NCI-H2029 treated with DMSO at 0.1 percent for 48 hours (cell line): Measurements from ENCODE around the gene IP6K3.

ENCODE experiments used
- DNase-seq: peaks from one replicate; lab custom pipeline; 2025; lab: John Stamatoyannopoulos, UW

IP6K3 gene

DNA sequence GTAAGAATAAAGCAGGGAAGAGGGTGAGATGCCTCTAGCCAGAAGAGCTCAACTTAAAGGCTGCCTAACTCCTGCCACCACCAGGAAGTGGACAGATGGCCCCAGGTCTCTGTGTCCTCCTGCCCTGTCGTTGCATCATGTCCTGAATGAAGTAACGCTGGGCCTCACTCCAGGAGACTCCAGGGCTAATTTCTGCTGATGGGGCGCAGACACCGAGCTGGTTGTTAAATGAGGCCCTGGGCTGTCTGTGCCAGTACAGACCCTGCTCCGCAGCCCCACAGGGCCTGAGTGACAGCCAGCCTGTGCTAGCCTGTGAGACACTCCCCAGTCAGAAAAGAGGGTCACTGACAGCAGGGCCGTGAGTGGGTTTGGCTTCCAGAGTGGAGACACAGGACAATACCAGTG lies 6.5 kb downstream of the IP6K3 start:
- no peak for DNase-seq

DNA sequence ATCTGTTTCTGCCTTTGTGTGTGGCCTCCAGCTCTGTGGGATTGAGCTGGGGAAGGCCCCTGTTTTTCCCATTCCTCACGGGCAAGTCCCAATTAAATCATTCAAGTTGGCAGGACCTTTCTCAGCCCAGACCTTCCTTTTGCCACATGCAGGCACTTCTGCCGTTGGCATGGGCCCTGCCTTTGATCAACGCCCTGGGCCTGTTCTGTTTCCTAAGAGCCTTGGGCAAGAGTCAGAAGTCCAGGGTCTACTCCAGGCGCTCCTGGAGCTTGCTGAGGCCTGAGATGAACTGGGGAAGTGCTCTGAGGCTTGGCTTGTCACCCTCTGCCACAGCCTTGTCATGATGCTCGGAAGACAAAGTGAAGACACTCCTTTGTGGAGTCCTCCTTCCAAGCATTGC lies 7.1 kb downstream of the IP6K3 start:
- no peak for DNase-seq

DNA sequence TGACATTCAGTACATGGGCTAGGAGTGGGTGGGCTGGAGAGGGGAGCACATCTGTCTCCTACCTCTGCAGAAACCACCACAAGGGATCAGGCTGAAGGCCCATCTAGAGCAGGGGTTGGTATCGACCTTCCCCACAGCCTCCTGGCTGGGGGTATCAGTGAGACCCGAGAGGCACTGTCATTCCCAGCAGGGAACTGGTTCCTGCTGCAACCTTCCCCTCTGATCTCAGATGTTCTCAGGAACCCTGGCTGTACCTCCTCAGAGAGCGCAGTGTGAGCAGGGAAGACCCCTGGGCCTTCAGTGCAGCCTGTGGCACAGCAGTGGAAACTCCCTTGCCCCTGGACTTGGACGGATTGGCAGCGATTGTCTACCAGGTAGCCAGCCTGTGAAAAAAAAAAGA lies 7.8 kb downstream of the IP6K3 start:
- no peak for DNase-seq

DNA sequence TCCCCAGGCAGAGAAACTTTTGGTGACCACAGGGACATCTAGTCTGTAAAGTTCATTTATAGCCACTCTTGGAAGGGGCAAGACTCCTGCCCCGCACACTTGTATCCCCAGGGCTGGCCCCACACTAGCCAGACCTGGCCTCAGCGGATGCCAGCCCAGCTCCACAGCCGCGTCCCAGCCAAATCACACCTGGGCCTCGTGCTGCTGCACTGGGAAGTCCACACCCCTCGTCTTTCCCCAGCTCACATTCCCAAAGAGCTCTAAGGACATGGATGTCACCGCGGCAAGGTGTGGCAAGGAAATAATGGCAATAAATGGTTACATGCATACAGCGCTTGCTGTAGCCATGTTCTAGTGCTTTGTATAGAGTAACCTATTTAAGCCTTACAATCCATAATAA lies 8.6 kb downstream of the IP6K3 start:
- DNase-seq = no peak

DNA sequence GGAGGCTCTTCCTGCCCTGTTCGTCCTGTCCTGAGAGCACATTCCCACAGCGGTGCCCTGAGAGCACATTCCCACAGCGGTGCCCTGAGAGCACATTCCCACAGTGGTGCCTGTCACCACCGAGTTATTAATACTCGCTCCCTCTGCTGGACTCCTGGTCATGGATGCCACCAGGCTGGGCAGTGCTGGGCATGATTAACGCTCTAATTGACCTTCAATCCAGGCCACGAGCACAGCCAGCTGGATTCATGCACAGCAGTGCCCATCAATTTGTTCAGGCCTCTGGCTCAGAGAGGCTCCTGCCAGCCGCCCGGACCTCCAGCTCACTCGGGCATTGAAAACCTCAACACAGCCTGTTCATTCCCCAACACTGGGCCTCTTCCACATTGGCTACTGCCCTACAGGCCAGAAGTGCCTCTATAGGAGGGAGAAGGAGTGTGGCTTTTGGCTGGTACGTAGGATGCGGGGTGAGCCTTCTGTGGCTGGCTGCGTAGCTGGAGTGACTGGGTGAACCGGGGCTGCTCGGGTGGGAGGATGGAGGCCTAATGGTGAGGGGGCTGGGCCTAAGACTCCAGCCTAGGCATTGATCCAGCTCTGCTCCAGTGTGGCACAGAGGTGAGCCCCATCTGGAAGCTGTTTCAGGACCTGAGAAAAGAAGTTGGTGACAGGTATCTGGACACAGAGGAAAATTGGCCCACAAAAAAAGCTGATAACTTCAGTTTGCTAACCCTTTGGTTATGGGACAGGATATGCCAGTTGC lies 9.3 kb downstream of the IP6K3 start:
- DNase-seq = no peak

DNA sequence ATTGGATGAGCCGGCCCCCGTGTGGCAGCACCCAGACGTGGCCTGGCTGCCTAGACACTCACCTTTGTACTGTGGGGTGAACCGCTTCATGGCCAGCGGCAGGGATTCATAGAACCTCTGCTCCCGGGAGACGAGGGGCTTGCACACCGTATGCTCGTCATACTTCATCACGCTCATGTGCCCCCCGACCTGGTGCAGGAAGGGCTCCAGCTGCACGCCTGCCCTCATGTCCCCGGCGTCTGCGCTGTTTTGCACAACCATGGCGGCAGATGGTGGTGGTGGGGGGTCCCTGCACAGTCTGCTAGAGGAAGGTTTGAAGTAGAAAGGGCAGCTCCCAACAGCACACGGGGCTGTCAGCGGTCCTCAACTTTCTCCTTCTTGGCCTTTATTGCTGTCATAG lies 11.5 kb downstream of the IP6K3 start:
- DNase-seq = no peak

DNA sequence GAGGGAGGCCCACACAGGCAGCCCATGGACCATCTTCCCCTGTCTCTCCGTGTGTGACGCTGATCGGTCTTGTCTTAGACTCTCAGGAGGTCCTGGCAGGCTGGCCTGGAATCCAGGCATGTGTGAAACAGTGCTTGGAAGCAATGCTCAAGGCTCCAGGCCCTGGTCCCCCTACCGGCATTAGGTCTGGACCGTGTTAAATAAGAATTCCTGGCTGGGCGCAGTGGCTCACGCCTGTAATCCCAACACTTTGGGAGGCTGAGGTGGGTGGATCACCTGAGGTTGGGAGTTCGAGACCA lies 13.0 kb downstream of the IP6K3 start:
- DNase-seq = no peak

DNA sequence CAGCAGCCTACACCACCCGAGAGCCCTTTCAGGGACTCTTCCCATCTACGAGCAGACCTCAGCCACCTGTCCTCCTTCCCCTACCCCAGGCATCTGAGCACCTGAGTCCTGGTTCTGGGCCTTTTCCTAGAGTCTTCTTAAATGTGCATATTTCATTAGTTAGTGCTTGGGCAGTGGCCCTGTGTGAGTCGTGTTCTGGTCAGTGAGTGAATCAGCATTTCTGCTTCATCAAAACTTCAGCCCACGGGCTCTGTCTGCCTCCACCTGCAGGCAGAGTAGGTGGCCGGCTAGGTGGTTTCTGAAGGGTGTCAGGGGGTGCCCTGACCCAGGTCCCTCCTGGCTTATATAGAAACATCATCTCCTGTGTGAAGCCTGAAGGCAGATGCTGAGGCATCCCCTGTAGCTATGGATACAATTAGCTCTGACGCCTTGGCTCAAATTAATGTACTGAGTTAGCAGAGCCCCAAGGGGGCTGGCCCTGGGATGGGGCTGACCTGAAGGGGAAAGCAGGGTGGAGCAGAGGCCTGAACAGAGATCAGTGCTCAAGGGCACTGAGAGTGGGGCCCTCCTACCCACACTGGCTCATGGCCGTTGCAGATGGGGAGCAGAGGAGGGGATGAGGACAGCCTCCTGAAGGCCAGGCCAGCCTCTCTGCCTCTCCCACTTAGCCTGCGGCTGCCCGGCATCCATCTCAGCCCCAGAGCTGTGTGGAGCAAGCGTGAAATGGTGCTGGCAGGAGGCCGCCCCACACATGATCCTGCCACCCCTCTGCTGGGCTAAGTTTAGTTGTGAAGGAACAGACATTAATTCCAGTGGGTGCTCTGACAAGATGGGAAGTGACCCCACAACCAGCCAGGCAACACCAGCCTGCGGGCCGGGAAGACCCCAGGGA lies 13.6 kb downstream of the IP6K3 start:
- DNase-seq = no peak

DNA sequence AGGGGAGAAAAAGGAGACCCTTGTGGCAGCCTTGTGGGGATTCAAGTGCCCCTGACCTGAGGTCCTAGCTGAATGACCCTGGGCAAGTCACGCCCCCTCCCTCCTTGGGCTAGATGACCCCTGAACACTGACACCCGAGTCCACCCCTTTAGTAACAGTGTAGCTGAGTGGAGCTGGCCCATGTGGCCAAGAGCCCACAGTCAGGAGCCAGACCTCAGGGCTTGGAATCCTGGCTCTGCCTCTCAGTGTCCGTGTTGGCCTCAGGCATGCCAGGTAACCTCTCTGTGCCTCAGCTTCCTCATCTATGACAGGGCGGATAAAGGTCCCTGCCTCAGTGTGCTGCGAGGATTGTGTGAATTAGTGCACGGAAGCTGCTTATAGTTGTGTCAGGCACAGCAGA lies 14.3 kb downstream of the IP6K3 start:
- DNase-seq = no peak

DNA sequence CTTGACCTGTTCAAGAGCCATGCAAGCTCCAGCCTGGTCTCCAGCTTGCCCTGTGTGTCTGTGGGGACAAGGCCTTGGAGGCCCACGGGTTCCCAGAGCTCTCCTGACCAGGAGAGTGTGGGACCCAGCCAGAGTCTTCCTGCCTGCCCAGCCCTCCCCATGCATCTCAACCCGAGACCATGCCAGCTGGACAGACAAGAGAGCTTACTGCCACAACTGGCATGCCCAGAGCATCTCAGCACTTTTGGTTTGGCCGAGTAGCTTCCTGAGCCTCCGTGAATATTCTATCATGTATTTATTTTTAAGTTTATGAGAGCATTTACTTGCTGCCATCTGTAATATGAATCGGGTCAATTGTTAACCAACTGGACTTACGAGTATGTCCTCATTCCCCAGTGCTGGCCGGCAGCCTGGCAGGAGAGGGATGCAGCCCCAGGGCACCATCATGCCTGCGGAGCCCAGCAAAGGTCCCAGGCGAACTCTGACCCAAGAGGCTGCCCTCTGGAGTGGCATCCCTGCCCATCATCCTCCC lies 14.9 kb downstream of the IP6K3 start:
- no peak for DNase-seq

DNA sequence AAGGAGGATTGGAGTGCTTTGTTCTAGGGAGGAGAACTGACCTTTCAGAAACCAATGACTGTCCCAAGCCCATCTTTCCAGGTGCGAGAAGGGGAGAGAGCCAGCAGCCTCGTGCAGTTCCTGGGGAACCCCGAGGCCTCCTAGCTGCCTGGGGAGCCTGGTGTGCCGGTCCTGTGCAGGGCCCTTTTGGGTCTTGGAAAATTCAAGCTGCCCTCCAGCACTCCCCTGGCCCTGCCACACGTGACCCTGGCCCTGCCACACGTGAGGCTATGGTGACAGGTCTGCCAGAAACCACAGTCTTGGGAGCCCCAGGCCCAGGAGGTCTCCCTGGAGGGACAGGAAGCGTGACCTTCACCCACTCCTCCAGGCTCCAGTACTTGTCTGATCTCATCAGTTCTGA lies 15.7 kb downstream of the IP6K3 start:
- DNase-seq = no peak

DNA sequence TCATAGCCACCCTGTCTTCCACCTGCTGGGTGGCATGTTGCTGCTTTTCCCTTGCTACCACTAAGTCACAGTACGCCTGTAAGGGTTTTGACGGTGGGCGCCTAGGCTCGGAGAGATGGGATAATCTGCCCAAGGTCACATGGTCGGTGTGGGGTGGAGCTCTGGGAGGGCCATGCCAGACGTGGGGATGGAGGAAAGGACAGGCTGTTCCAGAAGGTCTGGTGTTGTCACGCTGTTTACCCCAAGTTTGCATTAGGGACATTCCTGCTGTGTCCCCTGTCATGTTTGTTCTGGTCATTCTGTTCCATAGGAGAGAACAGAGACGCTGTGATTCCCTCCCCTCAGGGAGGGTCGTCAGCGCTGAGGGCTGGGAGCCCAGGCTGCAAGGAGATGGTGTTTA lies 16.1 kb downstream of the IP6K3 start:
- DNase-seq = no peak

DNA sequence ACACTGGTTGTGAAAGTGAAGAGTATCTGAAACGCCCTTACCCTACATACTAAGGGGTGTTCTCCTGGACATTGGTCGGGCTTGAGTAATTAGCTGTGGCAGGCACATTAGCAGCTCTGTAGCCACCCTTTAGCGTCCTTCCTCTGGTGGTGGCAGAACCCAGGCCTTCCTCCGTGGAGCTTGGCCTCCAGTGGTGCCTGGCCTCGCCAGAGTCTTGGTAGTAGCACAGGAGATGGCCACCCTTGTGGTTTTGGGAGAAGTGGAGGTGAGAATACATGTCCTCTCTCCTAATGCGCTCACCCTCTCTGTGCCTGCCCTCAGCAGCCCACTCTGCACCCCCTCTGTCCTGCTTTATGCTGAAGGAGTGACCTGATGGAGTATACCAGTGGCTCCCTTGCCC lies 17.6 kb downstream of the IP6K3 start:
- no peak for DNase-seq

DNA sequence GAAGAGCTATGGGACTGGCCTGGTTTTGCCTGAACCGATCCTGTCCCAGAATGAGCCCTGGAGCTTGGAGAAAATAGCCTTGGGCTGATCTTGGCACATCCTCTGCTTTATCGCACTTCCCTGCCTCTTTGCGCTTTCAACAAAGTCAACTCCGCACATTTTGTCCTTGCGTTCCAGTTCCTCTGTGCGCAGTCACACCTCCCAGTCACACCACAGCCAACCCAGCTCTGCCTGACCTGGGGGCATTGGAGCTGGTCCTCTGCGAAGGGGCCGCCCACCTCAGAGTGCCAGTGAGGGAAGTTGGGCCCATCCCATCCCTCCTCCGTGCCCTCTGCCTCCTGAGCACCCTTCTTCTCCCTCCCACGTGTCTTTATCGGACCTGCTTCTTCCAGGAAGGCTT lies 18.3 kb downstream of the IP6K3 start:
- DNase-seq = no peak

DNA sequence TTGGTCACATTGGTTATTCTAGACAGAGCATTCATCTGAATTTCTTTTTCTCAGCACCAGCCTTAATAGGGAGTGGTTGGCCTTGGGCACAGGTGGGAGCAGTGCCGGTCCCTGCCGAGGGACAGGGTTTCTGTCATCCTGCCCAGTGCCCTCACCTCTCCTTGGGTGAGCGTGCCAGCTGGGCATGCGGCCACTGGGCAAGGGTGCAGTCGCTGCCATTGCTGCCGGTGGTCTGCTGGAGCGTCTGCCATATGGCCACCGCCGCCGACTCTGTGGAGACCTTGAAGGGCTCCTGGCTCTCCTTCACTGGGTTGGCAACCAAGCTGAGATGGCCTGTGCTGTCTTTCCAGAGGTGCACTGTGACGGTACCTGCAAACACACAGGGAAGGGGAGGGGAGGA lies 18.8 kb downstream of the IP6K3 start:
- peak; percentile 45 for DNase-seq

DNA sequence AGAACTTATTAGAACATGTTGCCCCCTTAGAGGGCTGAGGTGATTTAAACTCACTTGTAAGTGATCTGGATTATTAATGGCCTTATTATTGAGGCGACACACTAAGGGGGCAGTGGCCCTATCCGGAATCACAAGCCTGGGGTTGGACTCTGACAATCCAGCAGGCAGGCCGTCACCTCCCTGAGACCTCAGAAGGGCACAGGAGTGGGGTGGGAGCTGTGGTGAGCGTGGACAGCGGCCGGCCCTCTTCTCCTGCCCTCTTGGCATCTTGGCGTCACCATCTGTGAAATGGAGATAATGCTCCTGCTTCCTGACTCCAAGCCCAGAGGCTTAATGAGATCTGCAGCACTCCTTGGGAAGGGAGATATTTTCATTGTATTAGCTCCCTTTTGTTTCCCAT lies 19.6 kb downstream of the IP6K3 start:
- no peak for DNase-seq

DNA sequence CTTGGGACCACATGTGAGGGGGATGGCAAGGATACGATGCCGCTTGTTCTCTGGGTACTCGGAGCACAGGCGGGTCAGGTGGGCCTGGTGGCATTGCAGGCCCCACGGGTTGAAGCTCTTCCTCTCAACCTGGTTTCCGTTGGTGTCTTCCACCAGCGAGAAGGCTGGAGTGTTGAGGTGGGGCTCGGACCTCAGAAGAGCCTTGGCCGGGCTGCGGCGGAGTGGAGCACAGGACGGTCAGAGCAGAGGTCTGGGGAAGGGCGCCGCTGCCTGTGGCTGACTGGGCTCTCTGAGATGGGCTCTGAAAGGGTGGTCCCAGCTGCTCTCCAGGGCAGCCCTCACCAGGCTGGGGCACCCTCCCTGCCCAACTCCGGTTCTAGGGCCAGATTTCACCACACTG lies 20.0 kb downstream of the IP6K3 start:
- DNase-seq = no peak

DNA sequence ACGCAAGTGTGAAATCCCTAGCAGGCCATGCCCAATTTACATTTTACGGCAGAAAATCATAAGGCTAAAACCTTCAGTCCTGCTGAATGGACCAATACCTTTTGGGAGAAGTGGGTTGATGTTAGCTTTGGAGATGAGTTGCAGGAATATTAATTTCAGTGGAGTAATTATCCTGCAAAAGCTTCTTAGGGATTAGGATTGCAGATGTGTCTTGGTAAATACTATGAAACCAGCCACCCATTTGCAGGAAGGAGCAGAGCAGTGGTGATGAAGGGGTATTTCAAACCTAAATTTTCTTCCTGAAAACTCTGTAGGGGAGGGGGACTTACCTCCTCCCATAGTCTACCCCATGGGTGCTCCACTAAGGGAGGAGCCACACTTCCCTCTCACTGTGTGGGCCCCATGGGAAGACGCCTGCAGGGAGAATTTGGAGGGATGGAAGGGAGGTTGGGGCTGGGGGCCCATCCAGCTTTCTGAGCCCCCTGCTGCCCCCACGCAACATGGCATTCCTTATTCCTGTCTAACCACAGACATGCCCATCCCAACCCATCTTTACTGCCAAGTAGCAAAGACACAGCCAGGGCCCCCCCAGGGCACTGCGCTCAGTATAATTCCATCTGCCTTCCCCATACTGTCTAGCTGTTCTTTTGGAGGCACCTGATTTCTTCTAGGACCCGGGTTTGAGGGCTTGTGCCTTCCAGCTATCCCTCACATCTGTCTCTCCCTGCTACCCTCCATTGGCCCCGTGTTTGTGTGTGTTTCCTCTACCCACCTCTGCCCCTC lies 20.6 kb downstream of the IP6K3 start:
- no peak for DNase-seq

DNA sequence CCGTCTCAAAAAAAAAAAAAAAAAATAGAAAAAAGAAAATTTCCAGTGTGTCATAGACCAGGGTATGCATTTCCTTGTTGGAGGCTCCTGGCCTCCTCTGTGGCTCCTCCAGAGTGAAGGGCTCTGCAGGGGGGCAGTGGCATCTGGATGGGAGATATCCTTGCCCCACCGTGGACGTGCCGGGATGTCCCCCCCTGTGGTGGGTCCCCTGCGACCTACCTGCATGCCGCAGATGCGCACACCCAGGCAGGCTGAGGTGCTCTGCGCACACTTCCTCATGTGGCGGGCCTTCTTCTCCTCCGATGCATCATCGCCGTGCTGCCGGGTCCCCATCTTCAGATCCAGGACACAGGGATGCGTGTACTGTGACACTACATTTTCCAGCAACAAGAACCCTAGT lies 21.5 kb downstream of the IP6K3 start:
- no peak for DNase-seq

DNA sequence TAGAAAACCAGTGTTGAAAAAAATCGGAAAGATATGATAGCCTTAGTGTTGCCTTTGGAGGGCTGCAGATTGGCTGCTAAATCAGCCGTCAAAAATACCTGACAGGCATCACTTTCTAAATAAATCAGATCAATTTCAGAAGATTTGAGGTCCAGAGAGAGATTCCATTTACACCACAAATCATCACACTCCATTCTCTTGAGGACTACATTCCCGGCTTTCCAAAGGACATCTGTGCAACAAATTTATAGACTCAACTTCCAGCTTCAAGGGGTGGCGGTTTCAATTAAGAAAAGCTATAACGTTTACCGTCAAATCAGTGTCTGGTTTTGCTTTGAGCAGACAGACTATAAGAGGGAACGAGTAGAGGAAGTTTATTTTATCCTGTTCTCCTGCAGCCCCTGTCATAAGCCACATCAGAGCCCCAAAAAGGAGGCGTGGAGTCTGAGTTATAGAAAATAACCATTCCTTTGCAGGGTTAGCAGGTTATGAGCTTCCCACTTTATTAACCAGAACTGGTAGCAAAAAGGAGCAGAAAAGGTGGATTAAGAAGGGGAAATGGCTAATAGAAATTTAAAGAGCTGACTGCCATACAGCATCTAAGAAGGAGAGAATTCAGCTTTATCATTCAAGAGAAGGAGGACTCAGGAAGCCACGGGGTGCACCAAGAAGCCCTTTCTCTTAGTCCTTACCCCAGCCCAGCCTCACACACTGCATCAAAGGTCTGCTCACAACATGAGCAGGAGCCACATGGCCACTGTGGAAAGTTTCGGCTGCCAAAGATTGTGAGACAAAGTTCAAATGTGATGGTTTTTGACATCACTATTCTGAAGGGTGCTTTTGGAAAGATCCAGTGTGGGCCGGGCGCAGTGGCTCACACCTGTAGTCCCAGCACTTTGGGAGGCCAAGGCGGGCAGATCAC lies 22.3 kb downstream of the IP6K3 start:
- no peak for DNase-seq

DNA sequence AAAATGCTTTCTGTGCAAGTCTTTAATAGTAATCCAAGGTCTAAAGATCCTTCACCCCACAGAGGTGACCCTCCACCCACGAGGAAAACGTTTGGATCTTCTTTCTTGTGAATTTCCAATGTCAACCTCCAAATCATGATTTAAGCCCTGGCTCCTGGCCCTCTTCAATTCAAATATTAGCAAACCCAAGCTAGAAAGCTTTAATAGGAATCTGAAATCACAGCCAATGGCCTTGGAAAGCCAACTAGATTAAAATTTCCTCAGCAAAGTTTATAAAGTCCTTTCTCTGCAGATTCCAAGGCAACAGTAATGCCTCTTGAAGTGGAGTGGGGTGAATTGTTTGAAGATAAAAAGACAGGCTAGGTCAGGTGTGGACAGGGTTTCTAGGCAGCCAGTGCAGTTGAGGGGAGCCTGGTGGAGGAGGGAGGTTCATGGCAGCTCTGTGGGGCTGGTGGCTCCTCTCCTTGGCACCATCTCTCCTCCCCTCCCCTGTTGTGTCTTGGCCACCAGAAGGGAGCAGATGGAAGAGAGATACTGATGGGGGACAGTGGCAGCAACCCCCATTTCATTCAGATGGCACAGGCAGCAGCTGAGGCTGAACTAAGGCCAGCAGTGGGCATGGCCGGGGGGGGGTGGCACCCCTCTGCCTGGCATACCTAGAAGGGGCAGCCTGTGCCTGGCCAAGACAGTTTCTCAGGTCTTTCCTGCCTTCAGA lies 23.2 kb downstream of the IP6K3 start:
- no peak for DNase-seq
